Measurements from ENCODE around the gene GUCD1.
A peak's percentile ranks its signal among the peaks of the same experiment; 100 is the strongest.

GUCD1 gene

GRCh38 chr22:24517446-24517845 is 37.5 kb downstream of the GUCD1 start:
- no peak overlapping the region for H3K4me3 ChIP-seq (ENCODE audit: low read length)
- DNase-seq (ENCODE audit: low read depth), result no peak
- TF ChIP-seq CTCF (conservative IDR thresholded peaks at IDR 0.05; ENCODE audit: low read length), result no peak

- peak; percentile 93 for DNase-seq (ENCODE audit: low read depth)
- peak; percentile 32 for TF ChIP-seq CTCF (conservative IDR thresholded peaks at IDR 0.05; ENCODE audit: low read length)
- peak overlapping the region; percentile 13; the same call in 1 of the 2 replicates for H3K4me3 ChIP-seq (ENCODE audit: low read length)
Observed at GRCh38 chr22:24516301-24516737, 38.6 kb downstream of the GUCD1 start.

GRCh38 chr22:24515027-24515338 is 40.0 kb downstream of the GUCD1 start:
- H3K4me3 ChIP-seq (ENCODE audit: low read length), result no peak overlapping the region
- no peak for TF ChIP-seq CTCF (conservative IDR thresholded peaks at IDR 0.05; ENCODE audit: low read length)
- no peak for DNase-seq (ENCODE audit: low read depth)

GRCh38 chr22:24514241-24515026 is 40.5 kb downstream of the GUCD1 start:
- no peak for DNase-seq (ENCODE audit: low read depth)

GRCh38 chr22:24513378-24514240 is 41.3 kb downstream of the GUCD1 start:
- DNase-seq (ENCODE audit: low read depth), result no peak
- TF ChIP-seq CTCF (conservative IDR thresholded peaks at IDR 0.05; ENCODE audit: low read length), result no peak
- H3K4me3 ChIP-seq (ENCODE audit: low read length), result no peak overlapping the region

More at GRCh38 chr22:24514241-24515026, 40.5 kb downstream of the GUCD1 start:
- TF ChIP-seq CTCF (conservative IDR thresholded peaks at IDR 0.05; ENCODE audit: low read length), result no peak
- H3K4me3 ChIP-seq (ENCODE audit: low read length), result no peak overlapping the region

- no peak for DNase-seq (ENCODE audit: low read depth)
Observed at GRCh38 chr22:24512043-24512442, 42.9 kb downstream of the GUCD1 start.

More at GRCh38 chr22:24512043-24512442, 42.9 kb downstream of the GUCD1 start:
- H3K4me3 ChIP-seq (ENCODE audit: low read length), result no peak overlapping the region
- TF ChIP-seq CTCF (conservative IDR thresholded peaks at IDR 0.05; ENCODE audit: low read length), result no peak
